WTC11 (cell line): ENCODE results near the gene MED12. TPM values are rescaled to one million over a fixed set of nuclear protein-coding genes. Genes with fewer than 3 reads are reported as not detected.

Experiments used
- ATAC-seq: fragments of 200-7000 bp; cut with Tn5 transposase; 2 replicates; pipeline ENCODE4 v1.10.0; 2021; ENCODE audit warnings: mild to moderate bottlenecking, moderate library complexity
- CTCF ChIA-PET: fragments of 300-600 bp; sonication (Branson Sonifier 250); formaldehyde crosslinking; loops from one replicate; lab custom pipeline; 2021; ENCODE audit warnings: antibody characterized with exemption; lab: Charles Lee
- POLR2A ChIA-PET: fragments of 350-600 bp; sonication (Branson Sonifier 250); formaldehyde crosslinking; loops from one replicate; lab custom pipeline; 2021; ENCODE audit warnings: antibody characterized with exemption; lab: Charles Lee
- DNase-seq: peaks from one replicate; pipeline ENCODE4 v3.0.0; 2021; ENCODE audit warnings: low spot score
- H3K27ac Mint-ChIP-seq: 2 replicates; pipeline ENCODE4 v1.8.0; 2021; ENCODE audit warnings: mixed read lengths
- H3K27me3 Mint-ChIP-seq: 2 replicates; pipeline ENCODE4 v1.8.0; 2021; ENCODE audit warnings: low read depth, mild to moderate bottlenecking, moderate library complexity, mixed read lengths
- H3K36me3 Mint-ChIP-seq: 2 replicates; pipeline ENCODE4 v1.8.0; 2021; ENCODE audit warnings: mixed read lengths
- H3K4me1 Mint-ChIP-seq: 2 replicates; pipeline ENCODE4 v1.8.0; 2022; ENCODE audit warnings: mixed read lengths
- H3K4me3 Mint-ChIP-seq: 2 replicates; pipeline ENCODE4 v1.8.0; 2021; ENCODE audit warnings: mild to moderate bottlenecking, moderate library complexity, mixed read lengths
- H3K9me3 Mint-ChIP-seq: 2 replicates; pipeline ENCODE4 v1.8.0; 2021; ENCODE audit warnings: mixed read lengths
- CBFB ChIP-seq: sonication (generic); formaldehyde crosslinking; IDR thresholded peaks from 2 replicates; pipeline ENCODE4 v1.8.1; 2022; ENCODE audit warnings: mild to moderate bottlenecking, low read depth, missing genetic modification reagents
- CREB1 ChIP-seq: sonication (generic); formaldehyde crosslinking; IDR thresholded peaks from 2 replicates; pipeline ENCODE4 v1.8.0; 2023; ENCODE audit warnings: mild to moderate bottlenecking, missing genetic modification reagents
- CREM ChIP-seq: sonication (generic); formaldehyde crosslinking; IDR thresholded peaks from 2 replicates; pipeline ENCODE4 v1.8.1; 2022; ENCODE audit warnings: mild to moderate bottlenecking, missing genetic modification reagents, moderate library complexity
- GABPB1 ChIP-seq: sonication (generic); formaldehyde crosslinking; IDR thresholded peaks from 2 replicates; pipeline ENCODE4 v1.8.1; 2023; ENCODE audit warnings: mild to moderate bottlenecking, missing genetic modification reagents
- GTF2I ChIP-seq: fragments of 250-450 bp; sonication (Bioruptor Pico); conservative IDR thresholded peaks from 2 replicates; pipeline ENCODE4 v1.4.0; 2021; ENCODE audit warnings: mild to moderate bottlenecking
- JUN ChIP-seq: sonication (generic); formaldehyde crosslinking; IDR thresholded peaks from 2 replicates; pipeline ENCODE4 v1.8.0; 2023; ENCODE audit warnings: mild to moderate bottlenecking, missing genetic modification reagents
- KAT7 ChIP-seq: sonication (generic); formaldehyde crosslinking; IDR thresholded peaks from 2 replicates; pipeline ENCODE4 v1.8.1; 2023; ENCODE audit warnings: missing genetic modification reagents, mild to moderate bottlenecking, borderline replicate concordance
- MYBL2 ChIP-seq: sonication (generic); formaldehyde crosslinking; IDR thresholded peaks from 2 replicates; pipeline ENCODE4 v1.8.1; 2023; ENCODE audit warnings: mild to moderate bottlenecking, moderate library complexity, missing genetic modification reagents
- NFYB ChIP-seq: sonication (generic); formaldehyde crosslinking; conservative IDR thresholded peaks from 2 replicates; pipeline ENCODE4 v1.8.0; 2022; ENCODE audit warnings: low read depth, missing genetic modification reagents
- SOX15 ChIP-seq: fragments of 250-450 bp; sonication (Bioruptor Pico); IDR thresholded peaks from 2 replicates; pipeline ENCODE4 v1.9.0; 2021; ENCODE audit warnings: mild to moderate bottlenecking
- SP1 ChIP-seq: sonication (generic); formaldehyde crosslinking; conservative IDR thresholded peaks from 2 replicates; pipeline ENCODE4 v1.8.1; 2022; ENCODE audit warnings: missing genetic modification reagents
- TCF7 ChIP-seq: sonication (generic); formaldehyde crosslinking; IDR thresholded peaks from 2 replicates; pipeline ENCODE4 v1.8.0; 2022; ENCODE audit warnings: mild to moderate bottlenecking, low read depth, missing genetic modification reagents, moderate library complexity
- ZNF138 ChIP-seq: sonication (generic); formaldehyde crosslinking; conservative IDR thresholded peaks from 2 replicates; pipeline ENCODE4 v1.8.1; 2022; ENCODE audit warnings: mild to moderate bottlenecking, moderate library complexity, missing genetic modification reagents
- ZNF317 ChIP-seq: sonication (generic); formaldehyde crosslinking; IDR thresholded peaks from 2 replicates; pipeline ENCODE4 v1.8.1; 2023; ENCODE audit warnings: low read depth, mild to moderate bottlenecking, moderate library complexity, missing genetic modification reagents, borderline replicate concordance
- total RNA-seq: library from RNA; stranded (reverse); gene quantifications from 3 replicates; pipeline ENCODE4 v1.2.3, GENCODE V29; 2021
- TF ChIP-seq, protein P1 (sequence below): sonication (generic); formaldehyde crosslinking; IDR thresholded peaks from 2 replicates; pipeline ENCODE4 v1.8.1; 2023; ENCODE audit warnings: mild to moderate bottlenecking, missing genetic modification reagents
- TF ChIP-seq, protein P2 (sequence below): sonication (generic); formaldehyde crosslinking; IDR thresholded peaks from 2 replicates; pipeline ENCODE4 v1.8.0; 2023; ENCODE audit warnings: missing genetic modification reagents
- TF ChIP-seq, protein P3 (sequence below): fragments of 250-450 bp; sonication (Bioruptor Pico); IDR thresholded peaks from 2 replicates; pipeline ENCODE4 v1.8.0; 2021; ENCODE audit warnings: mild to moderate bottlenecking
- TF ChIP-seq, protein P4 (sequence below): sonication (generic); formaldehyde crosslinking; IDR thresholded peaks from 2 replicates; pipeline ENCODE4 v1.8.1; 2022; ENCODE audit warnings: mild to moderate bottlenecking, missing genetic modification reagents, moderate library complexity, borderline replicate concordance
- TF ChIP-seq, protein P5 (sequence below): sonication (generic); formaldehyde crosslinking; IDR thresholded peaks from 2 replicates; pipeline ENCODE4 v1.8.1; 2022; ENCODE audit warnings: mild to moderate bottlenecking, moderate library complexity, missing genetic modification reagents
- TF ChIP-seq, protein P6 (sequence below): sonication (generic); formaldehyde crosslinking; IDR thresholded peaks from 2 replicates; pipeline ENCODE4 v1.8.1; 2023; ENCODE audit warnings: mild to moderate bottlenecking, missing genetic modification reagents, moderate library complexity
- TF ChIP-seq, protein P7 (sequence below): sonication (generic); formaldehyde crosslinking; conservative IDR thresholded peaks from 2 replicates; pipeline ENCODE4 v1.8.1; 2022; ENCODE audit warnings: mild to moderate bottlenecking, missing genetic modification reagents
- TF ChIP-seq, protein P8 (sequence below): sonication (generic); formaldehyde crosslinking; IDR thresholded peaks from 2 replicates; pipeline ENCODE4 v1.8.1; 2022; ENCODE audit warnings: low read depth, missing genetic modification reagents, borderline replicate concordance

The MED12 gene
- total RNA-seq, 1 experiment from 2014 or later: 35.6 TPM

DNA sequence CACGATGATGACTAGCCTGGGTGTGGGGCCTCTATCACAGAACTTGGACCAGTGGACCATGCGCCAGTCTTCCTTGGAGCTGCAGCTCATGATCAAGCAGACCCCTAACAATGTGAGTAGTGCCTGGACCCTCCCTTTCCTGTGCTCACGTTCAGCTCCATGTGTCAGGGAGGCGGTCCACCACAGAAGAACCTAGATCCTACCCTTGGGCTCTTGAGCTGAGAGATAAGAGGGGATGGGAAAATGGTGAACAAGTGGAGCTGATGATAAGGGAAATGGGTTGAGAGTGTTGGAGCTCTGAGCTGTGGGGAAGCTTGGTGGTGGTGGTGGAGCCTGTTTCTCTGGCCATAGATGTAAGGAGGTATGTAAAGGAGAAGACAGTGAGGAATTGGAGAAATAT is 13.1 kb downstream of the MED12 start:
- POLR2A ChIA-PET: no interaction called here
- no peaks in the 10 kb centered on the region for H3K9me3 Mint-ChIP-seq
- TF ChIP-seq GTF2I (no peak), CREB1 (CRISPR knock-in tag) (no peak), NFYB (CRISPR knock-in tag) (no peak), CREM (CRISPR knock-in tag) (no peak), KAT7 (CRISPR knock-in tag) (no peak), TCF7 (CRISPR knock-in tag) (no peak), GABPB1 (CRISPR knock-in tag) (no peak), MYBL2 (CRISPR knock-in tag) (no peak), JUN (no peak), ZNF317 (CRISPR knock-in tag) (no peak), ZNF138 (CRISPR knock-in tag) (no peak), SP1 (CRISPR knock-in tag) (no peak)
- TF ChIP-seq, protein P1, sequence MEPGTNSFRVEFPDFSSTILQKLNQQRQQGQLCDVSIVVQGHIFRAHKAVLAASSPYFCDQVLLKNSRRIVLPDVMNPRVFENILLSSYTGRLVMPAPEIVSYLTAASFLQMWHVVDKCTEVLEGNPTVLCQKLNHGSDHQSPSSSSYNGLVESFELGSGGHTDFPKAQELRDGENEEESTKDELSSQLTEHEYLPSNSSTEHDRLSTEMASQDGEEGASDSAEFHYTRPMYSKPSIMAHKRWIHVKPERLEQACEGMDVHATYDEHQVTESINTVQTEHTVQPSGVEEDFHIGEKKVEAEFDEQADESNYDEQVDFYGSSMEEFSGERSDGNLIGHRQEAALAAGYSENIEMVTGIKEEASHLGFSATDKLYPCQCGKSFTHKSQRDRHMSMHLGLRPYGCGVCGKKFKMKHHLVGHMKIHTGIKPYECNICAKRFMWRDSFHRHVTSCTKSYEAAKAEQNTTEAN (CRISPR knock-in tag): no peak
- TF ChIP-seq, protein P2, sequence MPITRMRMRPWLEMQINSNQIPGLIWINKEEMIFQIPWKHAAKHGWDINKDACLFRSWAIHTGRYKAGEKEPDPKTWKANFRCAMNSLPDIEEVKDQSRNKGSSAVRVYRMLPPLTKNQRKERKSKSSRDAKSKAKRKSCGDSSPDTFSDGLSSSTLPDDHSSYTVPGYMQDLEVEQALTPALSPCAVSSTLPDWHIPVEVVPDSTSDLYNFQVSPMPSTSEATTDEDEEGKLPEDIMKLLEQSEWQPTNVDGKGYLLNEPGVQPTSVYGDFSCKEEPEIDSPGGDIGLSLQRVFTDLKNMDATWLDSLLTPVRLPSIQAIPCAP (CRISPR knock-in tag): no peak
- TF ChIP-seq, protein P3, sequence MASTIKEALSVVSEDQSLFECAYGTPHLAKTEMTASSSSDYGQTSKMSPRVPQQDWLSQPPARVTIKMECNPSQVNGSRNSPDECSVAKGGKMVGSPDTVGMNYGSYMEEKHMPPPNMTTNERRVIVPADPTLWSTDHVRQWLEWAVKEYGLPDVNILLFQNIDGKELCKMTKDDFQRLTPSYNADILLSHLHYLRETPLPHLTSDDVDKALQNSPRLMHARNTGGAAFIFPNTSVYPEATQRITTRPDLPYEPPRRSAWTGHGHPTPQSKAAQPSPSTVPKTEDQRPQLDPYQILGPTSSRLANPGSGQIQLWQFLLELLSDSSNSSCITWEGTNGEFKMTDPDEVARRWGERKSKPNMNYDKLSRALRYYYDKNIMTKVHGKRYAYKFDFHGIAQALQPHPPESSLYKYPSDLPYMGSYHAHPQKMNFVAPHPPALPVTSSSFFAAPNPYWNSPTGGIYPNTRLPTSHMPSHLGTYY (CRISPR knock-in tag): no peak
- TF ChIP-seq, protein P4, sequence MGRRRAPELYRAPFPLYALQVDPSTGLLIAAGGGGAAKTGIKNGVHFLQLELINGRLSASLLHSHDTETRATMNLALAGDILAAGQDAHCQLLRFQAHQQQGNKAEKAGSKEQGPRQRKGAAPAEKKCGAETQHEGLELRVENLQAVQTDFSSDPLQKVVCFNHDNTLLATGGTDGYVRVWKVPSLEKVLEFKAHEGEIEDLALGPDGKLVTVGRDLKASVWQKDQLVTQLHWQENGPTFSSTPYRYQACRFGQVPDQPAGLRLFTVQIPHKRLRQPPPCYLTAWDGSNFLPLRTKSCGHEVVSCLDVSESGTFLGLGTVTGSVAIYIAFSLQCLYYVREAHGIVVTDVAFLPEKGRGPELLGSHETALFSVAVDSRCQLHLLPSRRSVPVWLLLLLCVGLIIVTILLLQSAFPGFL: no peak
- TF ChIP-seq, protein P5, sequence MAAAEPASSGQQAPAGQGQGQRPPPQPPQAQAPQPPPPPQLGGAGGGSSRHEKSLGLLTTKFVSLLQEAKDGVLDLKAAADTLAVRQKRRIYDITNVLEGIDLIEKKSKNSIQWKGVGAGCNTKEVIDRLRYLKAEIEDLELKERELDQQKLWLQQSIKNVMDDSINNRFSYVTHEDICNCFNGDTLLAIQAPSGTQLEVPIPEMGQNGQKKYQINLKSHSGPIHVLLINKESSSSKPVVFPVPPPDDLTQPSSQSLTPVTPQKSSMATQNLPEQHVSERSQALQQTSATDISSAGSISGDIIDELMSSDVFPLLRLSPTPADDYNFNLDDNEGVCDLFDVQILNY (CRISPR knock-in tag): no peak
- TF ChIP-seq, protein P6, sequence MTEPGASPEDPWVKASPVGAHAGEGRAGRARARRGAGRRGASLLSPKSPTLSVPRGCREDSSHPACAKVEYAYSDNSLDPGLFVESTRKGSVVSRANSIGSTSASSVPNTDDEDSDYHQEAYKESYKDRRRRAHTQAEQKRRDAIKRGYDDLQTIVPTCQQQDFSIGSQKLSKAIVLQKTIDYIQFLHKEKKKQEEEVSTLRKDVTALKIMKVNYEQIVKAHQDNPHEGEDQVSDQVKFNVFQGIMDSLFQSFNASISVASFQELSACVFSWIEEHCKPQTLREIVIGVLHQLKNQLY (CRISPR knock-in tag): no peak

DNA sequence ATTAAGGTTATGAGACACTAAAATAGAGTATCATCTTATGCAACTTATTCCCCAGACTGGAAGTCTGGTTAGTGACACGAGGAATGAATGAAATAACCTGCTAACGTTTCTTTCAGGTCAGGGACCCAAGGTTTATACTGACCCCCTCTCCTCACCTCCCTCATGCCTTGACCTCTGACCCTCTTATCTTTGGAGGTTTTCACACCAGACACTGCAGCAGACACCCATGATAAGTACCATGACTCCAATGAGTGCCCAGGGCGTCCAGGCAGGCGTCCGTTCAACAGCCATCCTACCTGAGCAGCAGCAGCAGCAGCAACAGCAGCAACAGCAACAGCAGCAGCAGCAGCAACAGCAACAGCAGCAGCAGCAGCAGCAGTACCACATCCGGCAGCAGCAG is 22.0 kb downstream of the MED12 start:
- CTCF ChIA-PET: no interaction called here
- Mint-ChIP-seq H3K36me3 (peaks cover 27% of the 10 kb centered on the region), H3K27ac (no peak overlapping the region), H3K4me3 (no peak overlapping the region), H3K9me3 (no peaks in the 10 kb centered on the region), H3K27me3 (no peaks in the 10 kb centered on the region), H3K4me1 (peaks cover 5% of the 10 kb centered on the region)
- TF ChIP-seq SOX15 (CRISPR knock-in tag): no peak
- no peak for TF ChIP-seq GTF2I
- TF ChIP-seq, protein P3 (CRISPR knock-in tag): no peak
- TF ChIP-seq, protein P7, sequence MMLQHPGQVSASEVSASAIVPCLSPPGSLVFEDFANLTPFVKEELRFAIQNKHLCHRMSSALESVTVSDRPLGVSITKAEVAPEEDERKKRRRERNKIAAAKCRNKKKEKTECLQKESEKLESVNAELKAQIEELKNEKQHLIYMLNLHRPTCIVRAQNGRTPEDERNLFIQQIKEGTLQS (CRISPR knock-in tag): no peak
- TF ChIP-seq, protein P8, sequence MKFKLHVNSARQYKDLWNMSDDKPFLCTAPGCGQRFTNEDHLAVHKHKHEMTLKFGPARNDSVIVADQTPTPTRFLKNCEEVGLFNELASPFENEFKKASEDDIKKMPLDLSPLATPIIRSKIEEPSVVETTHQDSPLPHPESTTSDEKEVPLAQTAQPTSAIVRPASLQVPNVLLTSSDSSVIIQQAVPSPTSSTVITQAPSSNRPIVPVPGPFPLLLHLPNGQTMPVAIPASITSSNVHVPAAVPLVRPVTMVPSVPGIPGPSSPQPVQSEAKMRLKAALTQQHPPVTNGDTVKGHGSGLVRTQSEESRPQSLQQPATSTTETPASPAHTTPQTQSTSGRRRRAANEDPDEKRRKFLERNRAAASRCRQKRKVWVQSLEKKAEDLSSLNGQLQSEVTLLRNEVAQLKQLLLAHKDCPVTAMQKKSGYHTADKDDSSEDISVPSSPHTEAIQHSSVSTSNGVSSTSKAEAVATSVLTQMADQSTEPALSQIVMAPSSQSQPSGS (CRISPR knock-in tag): no peak
- no peak for TF ChIP-seq CBFB (CRISPR knock-in tag)
- POLR2A ChIA-PET: no interaction called here
- no peak for ATAC-seq
- DNase-seq: no peak

More for the DNA sequence above, 13.1 kb downstream of the MED12 start:
- DNase-seq (no peak), ATAC-seq (no peak)
- Mint-ChIP-seq H3K36me3 (peaks cover 73% of the 10 kb centered on the region), H3K4me1 (peaks cover 9% of the 10 kb centered on the region), H3K27ac (no peak overlapping the region), H3K4me3 (no peak overlapping the region), H3K27me3 (no peaks in the 10 kb centered on the region)
- CTCF ChIA-PET: no interaction called here
